ENCODE measurements around the gene SLC46A3. TPM values are rescaled to one million over a fixed set of nuclear protein-coding genes. Genes with fewer than 3 reads are reported as not detected.

Gene SLC46A3
- total and polyA plus RNA-seq, 2 donors (not counting 1 experiment from before 2014, with no cell fraction given) = 2.6 to 6.4 TPM

GRCh38 chr13:28716511-28716910 lies 2.3 kb downstream of the SLC46A3 start:
- Histone ChIP-seq H3K9ac (ENCODE audit: insufficient read depth, low read length) (no peak overlapping the region), H3K27me3 (ENCODE audit: control insufficient read depth, insufficient read depth, low read length) (no peaks in the 10 kb centered on the region), H3K4me1 (ENCODE audit: control insufficient read depth, extremely low read depth, insufficient read depth, low read length) (no peaks in the 10 kb centered on the region), H2AFZ (ENCODE audit: low read length) (no peak overlapping the region), H3K4me3 (replicated peaks in 1 of 4; ENCODE audit: control extremely low read depth in 1 of 4, insufficient read depth in 1 of 4, low read depth in 3 of 4, low read length in 4 of 4) (no peak overlapping the region), H3K79me2 (ENCODE audit: control insufficient read depth, insufficient read depth, low read length) (no peaks in the 10 kb centered on the region), H3K9me3 (ENCODE audit: control insufficient read depth, insufficient read depth, low read depth, low read length) (no peaks in the 10 kb centered on the region), H3K4me2 (ENCODE audit: extremely low read depth, insufficient read depth, low read length) (no peak overlapping the region), H4K20me1 (ENCODE audit: control insufficient read depth, extremely low read depth, insufficient read depth, low read length) (no peaks in the 10 kb centered on the region), H3K36me3 (ENCODE audit: control insufficient read depth, insufficient read depth, low read length) (no peaks in the 10 kb centered on the region), H3K27ac (ENCODE audit: insufficient read depth, low read length) (no peak overlapping the region)
- peak; percentile 40 to 56 for DNase-seq (ENCODE audit: low read depth in 2 of 2)
- TF ChIP-seq, protein P1, sequence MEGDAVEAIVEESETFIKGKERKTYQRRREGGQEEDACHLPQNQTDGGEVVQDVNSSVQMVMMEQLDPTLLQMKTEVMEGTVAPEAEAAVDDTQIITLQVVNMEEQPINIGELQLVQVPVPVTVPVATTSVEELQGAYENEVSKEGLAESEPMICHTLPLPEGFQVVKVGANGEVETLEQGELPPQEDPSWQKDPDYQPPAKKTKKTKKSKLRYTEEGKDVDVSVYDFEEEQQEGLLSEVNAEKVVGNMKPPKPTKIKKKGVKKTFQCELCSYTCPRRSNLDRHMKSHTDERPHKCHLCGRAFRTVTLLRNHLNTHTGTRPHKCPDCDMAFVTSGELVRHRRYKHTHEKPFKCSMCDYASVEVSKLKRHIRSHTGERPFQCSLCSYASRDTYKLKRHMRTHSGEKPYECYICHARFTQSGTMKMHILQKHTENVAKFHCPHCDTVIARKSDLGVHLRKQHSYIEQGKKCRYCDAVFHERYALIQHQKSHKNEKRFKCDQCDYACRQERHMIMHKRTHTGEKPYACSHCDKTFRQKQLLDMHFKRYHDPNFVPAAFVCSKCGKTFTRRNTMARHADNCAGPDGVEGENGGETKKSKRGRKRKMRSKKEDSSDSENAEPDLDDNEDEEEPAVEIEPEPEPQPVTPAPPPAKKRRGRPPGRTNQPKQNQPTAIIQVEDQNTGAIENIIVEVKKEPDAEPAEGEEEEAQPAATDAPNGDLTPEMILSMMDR (conservative IDR thresholded peaks at IDR 0.05 in 1 of 2, IDR thresholded peaks at IDR 0.05 in 1 of 2; ENCODE audit: low read depth in 1 of 2, low read length in 2 of 2) = no peak
- TF ChIP-seq EZH2 (IDR thresholded peaks at IDR 0.05; ENCODE audit: low read length, missing control alignments) = no peak

- no peak overlapping the region for H3K4me2 ChIP-seq (ENCODE audit: extremely low read depth, insufficient read depth, low read length)
Observed at GRCh38 chr13:28714651-28715050, 4.1 kb downstream of the SLC46A3 start.

GRCh38 chr13:28710161-28710560 lies 8.6 kb downstream of the SLC46A3 start:
- H3K27ac ChIP-seq (ENCODE audit: insufficient read depth, low read length) = no peak overlapping the region
- H4K20me1 ChIP-seq (ENCODE audit: control insufficient read depth, extremely low read depth, insufficient read depth, low read length) = no peaks in the 10 kb centered on the region
- no peak overlapping the region for H3K4me3 ChIP-seq (replicated peaks in 1 of 4; ENCODE audit: control extremely low read depth in 1 of 4, insufficient read depth in 1 of 4, low read depth in 3 of 4, low read length in 4 of 4)
- no peaks in the 10 kb centered on the region for H3K36me3 ChIP-seq (ENCODE audit: control insufficient read depth, insufficient read depth, low read length)
- H3K9me3 ChIP-seq (ENCODE audit: control insufficient read depth, insufficient read depth, low read depth, low read length) = no peaks in the 10 kb centered on the region
- H3K4me2 ChIP-seq (ENCODE audit: extremely low read depth, insufficient read depth, low read length) = no peak overlapping the region
- TF ChIP-seq EZH2 (IDR thresholded peaks at IDR 0.05; ENCODE audit: low read length, missing control alignments) = no peak
- TF ChIP-seq, protein P1 (conservative IDR thresholded peaks at IDR 0.05 in 1 of 2, IDR thresholded peaks at IDR 0.05 in 1 of 2; ENCODE audit: low read depth in 1 of 2, low read length in 2 of 2) = no peak
- H2AFZ ChIP-seq (ENCODE audit: low read length) = no peak overlapping the region
- DNase-seq (ENCODE audit: low read depth in 2 of 2) = no peak
- peaks cover 2% of the 10 kb centered on the region for H3K4me1 ChIP-seq (ENCODE audit: control insufficient read depth, extremely low read depth, insufficient read depth, low read length)
- H3K9ac ChIP-seq (ENCODE audit: insufficient read depth, low read length) = no peak overlapping the region
- H3K79me2 ChIP-seq (ENCODE audit: control insufficient read depth, insufficient read depth, low read length) = no peaks in the 10 kb centered on the region
- H3K27me3 ChIP-seq (ENCODE audit: control insufficient read depth, insufficient read depth, low read length) = no peaks in the 10 kb centered on the region

More at GRCh38 chr13:28714651-28715050, 4.1 kb downstream of the SLC46A3 start:
- H3K79me2 ChIP-seq (ENCODE audit: control insufficient read depth, insufficient read depth, low read length) = no peaks in the 10 kb centered on the region
- H3K4me1 ChIP-seq (ENCODE audit: control insufficient read depth, extremely low read depth, insufficient read depth, low read length) = no peaks in the 10 kb centered on the region
- H4K20me1 ChIP-seq (ENCODE audit: control insufficient read depth, extremely low read depth, insufficient read depth, low read length) = no peaks in the 10 kb centered on the region
- no peaks in the 10 kb centered on the region for H3K27me3 ChIP-seq (ENCODE audit: control insufficient read depth, insufficient read depth, low read length)
- TF ChIP-seq, protein P1 (conservative IDR thresholded peaks at IDR 0.05 in 1 of 2, IDR thresholded peaks at IDR 0.05 in 1 of 2; ENCODE audit: low read depth in 1 of 2, low read length in 2 of 2) = no peak
- TF ChIP-seq EZH2 (IDR thresholded peaks at IDR 0.05; ENCODE audit: low read length, missing control alignments) = no peak
- DNase-seq (ENCODE audit: low read depth in 2 of 2) = no peak
- H3K27ac ChIP-seq (ENCODE audit: insufficient read depth, low read length) = no peak overlapping the region
- H3K9ac ChIP-seq (ENCODE audit: insufficient read depth, low read length) = no peak overlapping the region
- H3K9me3 ChIP-seq (ENCODE audit: control insufficient read depth, insufficient read depth, low read depth, low read length) = no peaks in the 10 kb centered on the region
- no peak overlapping the region for H3K4me3 ChIP-seq (replicated peaks in 1 of 4; ENCODE audit: control extremely low read depth in 1 of 4, insufficient read depth in 1 of 4, low read depth in 3 of 4, low read length in 4 of 4)
- H3K36me3 ChIP-seq (ENCODE audit: control insufficient read depth, insufficient read depth, low read length) = no peaks in the 10 kb centered on the region
- no peak overlapping the region for H2AFZ ChIP-seq (ENCODE audit: low read length)

Data from fibroblast of lung (primary cell).